ENCODE data around the gene PATL1. TPM values are rescaled to one million over a fixed set of nuclear protein-coding genes. Genes with fewer than 3 reads are reported as not detected.

Gene PATL1
- total RNA-seq, 1 experiment from 2014 or later: 27.6 TPM

DNA sequence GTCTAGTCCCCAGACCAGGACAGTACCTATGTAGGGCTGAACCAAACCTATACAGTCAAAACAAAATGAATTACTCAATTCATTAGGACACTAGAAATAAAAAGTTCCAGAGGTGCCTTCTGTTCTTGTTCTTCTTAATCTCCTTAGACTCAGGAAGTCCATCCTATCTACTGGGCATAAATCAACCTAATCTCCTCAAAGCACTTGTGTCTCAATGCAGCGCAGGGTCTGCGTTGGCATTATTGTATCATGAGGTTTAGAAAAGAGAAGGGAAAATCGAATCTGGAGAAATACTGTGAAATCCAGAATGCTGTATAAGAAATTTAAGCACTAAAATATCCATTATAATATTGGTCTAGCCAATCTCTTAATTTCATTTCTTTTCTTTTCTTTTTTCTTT lies 47.2 kb upstream of the PATL1 start:
- H3K4me1 Mint-ChIP-seq: no peaks in the 10 kb centered on the region
- CTCF ChIA-PET: no interaction called here
- H3K27me3 Mint-ChIP-seq (ENCODE audit: low read depth): peaks cover 4% of the 10 kb centered on the region; the same call in 1 of the 2 replicates

DNA sequence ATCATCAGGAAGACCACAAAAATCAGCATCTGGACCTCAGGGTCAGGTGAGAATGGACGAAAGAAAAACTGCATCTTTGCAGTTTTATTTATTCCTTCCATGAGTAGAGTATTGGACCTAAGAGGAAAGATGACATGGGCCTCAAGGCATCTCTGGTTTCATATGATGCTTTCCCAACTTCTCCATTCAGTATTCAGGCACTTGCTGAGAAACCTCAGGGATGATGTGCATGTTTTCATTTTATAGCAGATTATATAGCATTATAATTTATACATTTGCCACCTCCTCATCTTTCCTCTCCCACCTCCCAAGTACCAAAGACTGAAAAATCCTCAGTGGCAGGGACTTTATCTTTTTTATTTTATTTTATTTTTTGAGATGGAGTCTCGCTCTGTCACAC lies 44.9 kb upstream of the PATL1 start, which contains the start of gene OR10V1:
TSS of gene OR10V1 (minus strand) at position 101 of the 400 bp plus-strand sequence. CDS start at position 101, 0 bp downstream.
- Mint-ChIP-seq H3K27ac (no peak within 1 kb of the TSS), H3K4me1 (no peaks in the 10 kb centered on the region), H3K4me3 (no peak within 1 kb of the TSS), H3K9me3 (peaks cover 3% of the 10 kb centered on the region; the same call in 1 of the 2 replicates), H3K36me3 (no peaks in the 10 kb centered on the region), H3K27me3 (ENCODE audit: low read depth) (peaks cover 4% of the 10 kb centered on the region; the same call in 1 of the 2 replicates)
- ChIA-PET POLR2A (no interaction called here), CTCF (no interaction called here)
- ATAC-seq (no peak), DNase-seq (ENCODE audit: low spot score) (no peak)
- TF ChIP-seq IRF2 (CRISPR knock-in tag; IDR thresholded peaks at IDR 0.05; ENCODE audit: borderline replicate concordance, low read depth): no peak
- TF ChIP-seq SP1 (CRISPR knock-in tag; conservative IDR thresholded peaks at IDR 0.05): no peak
- TF ChIP-seq ZNF512 (CRISPR knock-in tag; IDR thresholded peaks at IDR 0.05; ENCODE audit: borderline replicate concordance): no peak
- TF ChIP-seq ESRRA (CRISPR knock-in tag; IDR thresholded peaks at IDR 0.05; ENCODE audit: borderline replicate concordance): no peak
- no peak for TF ChIP-seq ZNF396 (CRISPR knock-in tag; IDR thresholded peaks at IDR 0.05; ENCODE audit: borderline replicate concordance)
- TF ChIP-seq, protein P1, sequence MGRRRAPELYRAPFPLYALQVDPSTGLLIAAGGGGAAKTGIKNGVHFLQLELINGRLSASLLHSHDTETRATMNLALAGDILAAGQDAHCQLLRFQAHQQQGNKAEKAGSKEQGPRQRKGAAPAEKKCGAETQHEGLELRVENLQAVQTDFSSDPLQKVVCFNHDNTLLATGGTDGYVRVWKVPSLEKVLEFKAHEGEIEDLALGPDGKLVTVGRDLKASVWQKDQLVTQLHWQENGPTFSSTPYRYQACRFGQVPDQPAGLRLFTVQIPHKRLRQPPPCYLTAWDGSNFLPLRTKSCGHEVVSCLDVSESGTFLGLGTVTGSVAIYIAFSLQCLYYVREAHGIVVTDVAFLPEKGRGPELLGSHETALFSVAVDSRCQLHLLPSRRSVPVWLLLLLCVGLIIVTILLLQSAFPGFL (CRISPR knock-in tag; IDR thresholded peaks at IDR 0.05; ENCODE audit: borderline replicate concordance): no peak
- TF ChIP-seq SOX15 (CRISPR knock-in tag; IDR thresholded peaks at IDR 0.05): no peak

More for the DNA sequence above, 47.2 kb upstream of the PATL1 start:
- Mint-ChIP-seq H3K9me3 (peaks cover 1% of the 10 kb centered on the region; the same call in 1 of the 2 replicates), H3K36me3 (no peaks in the 10 kb centered on the region), H3K27ac (no peak overlapping the region), H3K4me3 (no peak overlapping the region)
- TF ChIP-seq, protein P2, sequence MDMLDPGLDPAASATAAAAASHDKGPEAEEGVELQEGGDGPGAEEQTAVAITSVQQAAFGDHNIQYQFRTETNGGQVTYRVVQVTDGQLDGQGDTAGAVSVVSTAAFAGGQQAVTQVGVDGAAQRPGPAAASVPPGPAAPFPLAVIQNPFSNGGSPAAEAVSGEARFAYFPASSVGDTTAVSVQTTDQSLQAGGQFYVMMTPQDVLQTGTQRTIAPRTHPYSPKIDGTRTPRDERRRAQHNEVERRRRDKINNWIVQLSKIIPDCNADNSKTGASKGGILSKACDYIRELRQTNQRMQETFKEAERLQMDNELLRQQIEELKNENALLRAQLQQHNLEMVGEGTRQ (CRISPR knock-in tag; IDR thresholded peaks at IDR 0.05): no peak
- no peak for TF ChIP-seq USF1 (CRISPR knock-in tag; IDR thresholded peaks at IDR 0.05)
- TF ChIP-seq MYBL2 (CRISPR knock-in tag; IDR thresholded peaks at IDR 0.05): no peak
- no peak for TF ChIP-seq ZNF317 (CRISPR knock-in tag; IDR thresholded peaks at IDR 0.05; ENCODE audit: borderline replicate concordance, low read depth)
- TF ChIP-seq STAT6 (CRISPR knock-in tag; conservative IDR thresholded peaks at IDR 0.05; ENCODE audit: low read depth): no peak
- TF ChIP-seq ELF4 (CRISPR knock-in tag; IDR thresholded peaks at IDR 0.05; ENCODE audit: low read depth): no peak
- TF ChIP-seq JUN (CRISPR knock-in tag; IDR thresholded peaks at IDR 0.05): no peak
- no peak for TF ChIP-seq ETV6 (CRISPR knock-in tag; IDR thresholded peaks at IDR 0.05)
- TF ChIP-seq NR3C1 (CRISPR knock-in tag; conservative IDR thresholded peaks at IDR 0.05; ENCODE audit: low read depth): no peak
- TF ChIP-seq GTF2I (CRISPR knock-in tag; conservative IDR thresholded peaks at IDR 0.05): no peak
- TF ChIP-seq ZNF232 (CRISPR knock-in tag; IDR thresholded peaks at IDR 0.05): no peak
- no peak for TF ChIP-seq AR (CRISPR knock-in tag; IDR thresholded peaks at IDR 0.05)
- no peak for TF ChIP-seq FOXK1 (CRISPR knock-in tag; IDR thresholded peaks at IDR 0.05)
- ATAC-seq (no peak), DNase-seq (ENCODE audit: low spot score) (no peak)
- POLR2A ChIA-PET: no interaction called here
